ENCODE measurements around the gene RNF144A.

- TF ChIP-seq RARG (CRISPR knock-in tag; IDR thresholded peaks at IDR 0.05; ENCODE audit: low read depth) (no peak), TBP (CRISPR knock-in tag; IDR thresholded peaks at IDR 0.05) (no peak), MIER2 (CRISPR knock-in tag; IDR thresholded peaks at IDR 0.05) (no peak), TAF1 (CRISPR knock-in tag; IDR thresholded peaks at IDR 0.05) (no peak), HNRNPUL1 (IDR thresholded peaks at IDR 0.05; ENCODE audit: low read depth, low read length) (no peak)
- TF ChIP-seq, protein P1, sequence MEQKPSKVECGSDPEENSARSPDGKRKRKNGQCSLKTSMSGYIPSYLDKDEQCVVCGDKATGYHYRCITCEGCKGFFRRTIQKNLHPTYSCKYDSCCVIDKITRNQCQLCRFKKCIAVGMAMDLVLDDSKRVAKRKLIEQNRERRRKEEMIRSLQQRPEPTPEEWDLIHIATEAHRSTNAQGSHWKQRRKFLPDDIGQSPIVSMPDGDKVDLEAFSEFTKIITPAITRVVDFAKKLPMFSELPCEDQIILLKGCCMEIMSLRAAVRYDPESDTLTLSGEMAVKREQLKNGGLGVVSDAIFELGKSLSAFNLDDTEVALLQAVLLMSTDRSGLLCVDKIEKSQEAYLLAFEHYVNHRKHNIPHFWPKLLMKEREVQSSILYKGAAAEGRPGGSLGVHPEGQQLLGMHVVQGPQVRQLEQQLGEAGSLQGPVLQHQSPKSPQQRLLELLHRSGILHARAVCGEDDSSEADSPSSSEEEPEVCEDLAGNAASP (CRISPR knock-in tag; IDR thresholded peaks at IDR 0.05; ENCODE audit: borderline replicate concordance) = no peak
Measured at GRCh38 chr2:6959751-6960150, 42.5 kb downstream of the RNF144A start.

All from HepG2 (cell line).